G401 (cell line): ENCODE measurements around the gene ANAPC1. TPM values are rescaled to one million over a fixed set of nuclear protein-coding genes. Genes with fewer than 3 reads are reported as not detected.
"Not testable (repeated sequence)": the region's sequence is repeated elsewhere in the genome, so short reads cannot be mapped to it uniquely, and the experiment has no call there.

ENCODE experiments used
- DNase-seq: peaks from one replicate; pipeline ENCODE4 v3.0.0-alpha.2; 2015; ENCODE audit warnings: low spot score
- in situ Hi-C: cut with HindIII; loops from 2 replicates; pipeline ENCODE4 v1.10.0; 2016; ENCODE audit warnings: low sequenced_read_pairs, mixed read lengths
- total RNA-seq: library from RNA; depleted of rRNA; stranded (reverse); fragments of >200 nt; shearing (Covaris generic); gene quantifications from 2 replicates; pipeline ENCODE4 v1.2.3, GENCODE V29; 2014; rRNA removed

ANAPC1 gene
- total RNA-seq, 1 experiment from 2014 or later, result 74.6 TPM

DNA sequence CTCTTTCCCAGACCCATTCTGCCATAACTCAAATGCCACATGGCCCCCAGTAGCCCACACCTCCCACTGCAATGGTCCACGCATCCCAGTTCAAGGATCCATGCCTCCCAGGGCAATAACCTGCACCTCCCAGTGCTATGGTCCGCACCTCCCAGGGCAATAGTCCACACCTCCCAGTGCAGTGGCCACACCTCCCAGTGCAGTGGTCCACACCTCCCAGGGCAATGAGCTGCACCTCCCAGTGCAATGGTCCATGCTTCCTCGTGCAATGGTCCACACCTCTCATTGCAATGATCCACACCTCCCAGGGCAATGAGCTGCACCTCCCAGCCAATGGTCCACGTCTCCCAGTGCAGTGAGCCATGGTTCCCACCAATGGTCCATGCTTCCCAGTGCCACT is 135.6 kb downstream of the ANAPC1 start:
- DNase-seq, in situ Hi-C loops: not testable (repeated sequence)

- DNase-seq, in situ Hi-C loops: not testable (repeated sequence)
Observed at GRCh38 chr2:111747410-111748115, 136.4 kb downstream of the ANAPC1 start.

DNA sequence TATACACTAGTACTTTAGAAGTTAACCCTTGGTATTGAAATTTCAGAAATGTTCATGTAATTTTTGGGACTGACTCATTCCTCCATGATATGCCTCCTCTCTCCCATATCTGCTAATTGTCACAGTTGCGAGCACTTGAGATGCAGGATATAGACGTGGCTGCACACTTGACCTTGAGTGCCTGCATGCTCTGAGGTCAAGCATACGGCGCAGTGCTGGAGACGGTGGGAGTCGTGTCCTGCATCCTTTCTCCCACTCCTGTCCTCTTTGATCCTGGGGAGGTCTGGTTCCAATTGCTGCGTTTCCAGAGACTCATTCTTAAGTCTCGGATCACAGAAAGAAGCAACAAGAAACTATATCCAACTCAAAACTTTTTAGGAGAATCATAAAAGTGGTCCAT is 139.2 kb downstream of the ANAPC1 start:
- DNase-seq, in situ Hi-C loops: not testable (repeated sequence)

DNA sequence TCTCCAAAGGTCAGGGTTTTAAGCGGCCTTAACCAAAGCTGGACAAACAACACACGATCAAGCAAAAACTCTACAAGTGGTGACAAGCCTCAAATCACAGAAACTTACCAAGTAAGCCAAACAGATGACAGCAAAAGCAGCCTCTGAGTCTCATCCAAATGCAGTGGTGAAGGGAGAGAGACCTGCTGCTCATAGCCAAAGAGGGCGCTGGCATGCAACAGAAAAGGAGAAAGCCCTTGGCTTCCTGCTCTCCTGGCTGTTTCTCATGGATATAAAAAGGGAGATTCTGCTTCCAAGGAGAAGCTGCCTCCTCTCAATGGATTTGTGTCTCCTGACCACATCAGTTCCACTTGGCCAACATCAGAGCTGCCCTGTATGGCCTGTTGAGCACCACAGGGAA is 142.5 kb downstream of the ANAPC1 start:
- in situ Hi-C loops, DNase-seq: not testable (repeated sequence)

GRCh38 chr2:111735838-111736721 is 147.9 kb downstream of the ANAPC1 start:
- in situ Hi-C loops, DNase-seq: not testable (repeated sequence)

- DNase-seq, in situ Hi-C loops: not testable (repeated sequence)
Observed at GRCh38 chr2:111735420-111735819, 148.6 kb downstream of the ANAPC1 start.

- in situ Hi-C loops, DNase-seq: not testable (repeated sequence)
Observed at GRCh38 chr2:111729812-111730458, 154.1 kb downstream of the ANAPC1 start.

DNA sequence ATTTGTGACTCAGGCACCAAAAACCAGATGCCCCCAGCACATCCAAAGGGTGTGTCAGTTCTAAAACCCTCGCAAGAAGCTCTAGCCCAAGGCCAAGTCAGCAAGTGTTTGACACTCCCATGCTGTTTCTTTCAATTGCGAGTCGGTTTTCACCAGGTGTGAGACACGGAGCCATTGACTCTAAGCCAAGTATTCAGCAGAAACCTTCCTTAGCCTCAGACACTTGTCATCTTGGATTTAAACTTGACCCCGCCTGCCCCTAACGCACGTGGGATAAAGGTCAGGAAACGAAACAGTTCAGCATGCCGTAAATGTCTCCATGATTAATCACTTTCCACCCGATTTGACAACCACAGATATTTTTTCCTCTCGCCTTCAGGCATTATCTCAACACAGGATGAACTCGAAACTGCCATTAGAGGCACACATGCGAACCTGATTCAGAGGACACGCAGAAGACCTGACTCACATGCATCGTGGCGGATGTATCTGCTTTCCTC is 156.3 kb downstream of the ANAPC1 start:
- in situ Hi-C loops, DNase-seq: not testable (repeated sequence)

DNA sequence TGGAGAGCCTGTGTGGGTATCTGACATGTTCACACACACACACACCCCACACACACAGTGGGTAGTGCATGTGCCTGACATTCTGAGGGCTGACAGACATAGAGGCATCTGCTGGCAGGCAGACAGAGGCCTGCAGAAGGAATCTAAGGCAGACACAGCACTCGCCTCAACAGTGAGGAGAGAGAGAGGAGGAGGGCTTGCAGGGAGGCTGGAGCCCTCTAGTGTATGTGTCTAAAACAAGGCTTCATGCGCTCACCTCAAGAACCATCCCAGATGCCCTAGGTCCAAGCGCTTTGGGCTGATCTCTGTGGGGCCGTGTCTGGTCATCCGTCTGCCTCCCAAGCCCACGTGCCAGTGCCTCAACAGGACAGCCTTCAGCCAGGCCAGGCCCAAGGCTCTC is 158.3 kb downstream of the ANAPC1 start:
- DNase-seq, in situ Hi-C loops: not testable (repeated sequence)

GRCh38 chr2:111719610-111720009 is 164.4 kb downstream of the ANAPC1 start:
- in situ Hi-C loops, DNase-seq: not testable (repeated sequence)

Other genes with a start within 250 kb of the ANAPC1 start
- 11.3 and 12.1 TPM in 2 replicates for gene MERTK, start 14.4 kb upstream of the ANAPC1 start, total RNA-seq
- gene TMEM87B, start 171.1 kb upstream of the ANAPC1 start, total RNA-seq, result 12.4 and 13.8 TPM in 2 replicates